HG02610 (cell line): ENCODE data around the gene COL4A1.

Experiments
- ATAC-seq: cut with Tn5 transposase; IDR thresholded peaks from one replicate; pipeline ENCODE4 v1.9.1; 2021; ENCODE audit warnings: mild to moderate bottlenecking, moderate library complexity; ENCODE audit not compliant: unreplicated experiment

The COL4A1 gene

DNA sequence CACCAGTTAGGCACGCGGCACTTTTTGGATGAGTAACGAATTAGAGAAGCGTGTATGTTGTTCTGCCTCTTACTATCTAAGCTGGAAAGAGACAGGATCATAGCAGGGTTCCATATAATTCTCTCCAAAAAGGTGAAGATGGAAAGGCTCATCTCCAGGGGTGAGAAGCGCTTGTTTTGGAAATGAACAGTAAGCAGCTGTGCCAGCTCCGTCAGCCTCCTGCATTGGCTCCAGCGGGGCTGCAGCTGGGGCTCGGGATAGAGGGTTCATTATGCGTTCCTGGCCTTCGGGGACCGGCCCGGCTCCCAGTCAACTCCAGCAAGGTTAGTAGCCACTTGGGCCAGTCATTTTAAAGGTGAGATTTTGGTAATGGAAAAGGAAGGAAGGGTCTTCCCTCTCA is 155.5 kb downstream of the COL4A1 start:
- no peak for ATAC-seq

DNA sequence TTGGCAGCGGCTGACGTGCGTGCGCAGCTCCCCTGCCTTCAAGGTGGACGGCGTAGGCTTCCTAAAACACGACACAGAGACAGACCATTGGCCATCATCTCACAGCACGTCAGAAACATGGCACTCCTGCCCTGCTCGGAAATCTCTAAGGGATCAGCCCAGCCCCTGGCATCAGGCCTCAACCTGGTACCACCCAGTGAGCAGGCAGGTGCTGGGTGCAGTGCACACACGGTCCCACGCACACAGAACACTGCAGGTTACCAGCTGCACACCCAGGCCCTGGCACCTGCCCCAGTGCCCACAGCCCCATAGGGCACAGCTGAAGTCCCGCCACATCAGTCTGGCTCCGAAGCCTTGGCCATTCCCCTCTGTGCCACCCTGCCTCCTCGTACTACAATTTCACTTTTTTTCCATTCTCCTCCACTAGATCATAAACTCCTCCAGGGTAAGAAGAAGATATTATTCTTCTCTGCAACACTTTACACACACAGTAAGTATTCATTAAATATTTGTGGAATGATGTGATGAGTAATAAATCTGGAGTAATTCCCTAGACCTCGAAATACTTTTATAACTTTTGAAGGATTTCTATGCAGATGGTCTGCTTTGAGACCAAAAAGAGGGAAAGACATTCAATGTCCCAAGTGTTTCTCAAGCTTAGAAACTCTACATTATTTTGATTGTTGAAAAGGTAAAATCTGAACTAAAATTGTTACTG is 156.4 kb downstream of the COL4A1 start:
- no peak for ATAC-seq

DNA sequence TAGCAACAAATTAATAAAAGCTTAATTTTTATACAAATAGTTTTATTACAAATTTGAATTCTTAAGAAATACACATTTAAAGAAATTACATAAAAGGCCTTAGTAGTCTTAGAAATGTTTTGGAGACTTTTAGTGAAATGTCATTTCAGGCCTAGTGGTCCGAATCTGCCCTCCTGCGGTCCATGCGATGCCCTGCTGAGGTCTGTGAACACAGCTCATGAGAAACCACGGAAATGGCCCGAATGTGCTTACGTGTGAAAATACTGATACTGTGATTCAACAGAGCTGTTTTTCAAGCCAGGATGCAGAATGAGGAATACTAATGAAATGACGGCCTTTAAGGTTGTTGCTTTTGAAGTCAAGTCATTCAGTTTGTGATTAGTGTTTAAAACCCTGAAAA is 157.9 kb downstream of the COL4A1 start:
- no peak for ATAC-seq

DNA sequence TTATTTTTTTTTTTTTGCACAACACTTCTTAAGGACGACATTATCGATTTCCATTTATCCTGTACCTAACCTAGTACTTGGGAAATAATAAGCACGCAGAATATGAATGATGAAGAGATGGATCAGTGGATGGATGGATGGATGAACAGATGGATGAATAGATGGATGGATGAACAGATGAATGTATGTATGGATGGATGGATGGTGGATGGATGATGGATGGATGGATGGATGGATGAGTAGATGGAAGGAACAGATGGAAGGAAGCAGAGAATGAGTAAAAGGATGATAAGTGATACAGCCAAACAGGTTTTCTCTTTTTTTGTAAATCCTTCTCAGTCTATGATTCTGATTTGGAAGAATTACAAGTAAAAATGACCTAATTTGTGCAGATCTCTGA is 166.9 kb downstream of the COL4A1 start:
- ATAC-seq, result no peak

DNA sequence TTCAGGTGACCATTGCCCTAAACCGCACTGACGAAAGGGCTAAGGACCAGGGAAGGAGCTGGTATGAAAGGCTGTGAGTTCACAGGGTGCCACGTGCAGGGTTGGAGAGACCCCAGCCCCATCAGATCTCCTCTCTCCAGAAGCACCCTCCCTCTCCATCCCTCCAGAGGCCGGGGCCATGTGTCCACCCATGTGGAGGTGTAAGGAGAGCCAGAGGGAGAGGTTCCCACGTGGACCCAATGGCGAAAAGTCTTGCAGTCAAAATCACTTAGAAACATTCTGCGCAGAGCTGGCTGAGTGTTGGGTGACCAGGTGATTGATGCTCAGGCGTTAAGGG is 168.3 kb downstream of the COL4A1 start:
- ATAC-seq, result no peak

DNA sequence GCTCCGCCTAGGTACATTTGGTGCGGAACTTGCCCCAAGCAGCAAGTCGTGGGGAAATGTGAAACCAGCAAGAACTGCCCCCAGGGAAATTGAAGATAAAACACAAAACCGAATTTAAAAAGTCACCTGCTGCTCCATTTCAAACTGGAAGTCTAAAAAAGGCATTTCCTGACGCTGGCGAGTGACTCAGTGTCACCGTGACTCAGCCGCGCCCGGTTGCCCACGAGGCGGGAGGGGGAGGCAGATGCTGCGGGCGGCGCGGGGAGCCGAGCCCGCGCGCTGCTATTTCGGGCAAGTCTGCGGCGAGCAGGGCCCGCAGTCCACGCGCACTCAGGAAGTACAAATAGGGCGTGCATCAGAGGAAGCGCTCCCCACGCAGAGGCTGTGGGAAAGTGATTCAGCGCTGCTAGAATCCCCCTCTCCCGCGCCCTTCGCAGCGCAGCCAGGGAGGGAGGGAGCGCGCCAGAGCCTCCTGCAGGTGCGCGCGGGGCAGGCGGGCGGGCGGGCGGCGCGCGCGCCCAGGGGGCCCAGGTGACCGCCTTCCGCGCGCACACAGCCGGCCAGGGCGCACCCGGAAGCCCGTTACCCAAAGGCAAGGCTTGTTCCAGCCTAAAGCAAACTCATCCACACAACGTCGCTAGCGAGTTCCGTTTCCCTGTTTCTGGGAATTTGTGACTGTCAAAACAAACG is 168.8 kb downstream of the COL4A1 start:
- ATAC-seq, result peak; percentile 62

DNA sequence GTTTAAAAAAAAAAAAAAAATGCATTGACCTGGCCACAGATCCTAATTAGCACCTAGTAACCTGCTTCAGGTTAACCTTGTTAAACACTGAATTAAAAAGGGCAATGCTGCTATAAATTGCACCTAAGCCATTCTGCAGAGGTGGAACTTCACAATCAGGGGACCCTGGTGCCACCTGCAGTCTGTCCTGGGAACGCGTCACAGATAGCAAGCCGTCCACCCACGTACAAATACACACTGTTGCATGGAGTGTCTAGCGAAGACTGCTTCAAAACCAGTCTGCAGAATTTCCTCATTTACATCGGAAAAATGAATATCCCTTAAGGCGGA is 169.3 kb downstream of the COL4A1 start:
- ATAC-seq, result peak; percentile 71

DNA sequence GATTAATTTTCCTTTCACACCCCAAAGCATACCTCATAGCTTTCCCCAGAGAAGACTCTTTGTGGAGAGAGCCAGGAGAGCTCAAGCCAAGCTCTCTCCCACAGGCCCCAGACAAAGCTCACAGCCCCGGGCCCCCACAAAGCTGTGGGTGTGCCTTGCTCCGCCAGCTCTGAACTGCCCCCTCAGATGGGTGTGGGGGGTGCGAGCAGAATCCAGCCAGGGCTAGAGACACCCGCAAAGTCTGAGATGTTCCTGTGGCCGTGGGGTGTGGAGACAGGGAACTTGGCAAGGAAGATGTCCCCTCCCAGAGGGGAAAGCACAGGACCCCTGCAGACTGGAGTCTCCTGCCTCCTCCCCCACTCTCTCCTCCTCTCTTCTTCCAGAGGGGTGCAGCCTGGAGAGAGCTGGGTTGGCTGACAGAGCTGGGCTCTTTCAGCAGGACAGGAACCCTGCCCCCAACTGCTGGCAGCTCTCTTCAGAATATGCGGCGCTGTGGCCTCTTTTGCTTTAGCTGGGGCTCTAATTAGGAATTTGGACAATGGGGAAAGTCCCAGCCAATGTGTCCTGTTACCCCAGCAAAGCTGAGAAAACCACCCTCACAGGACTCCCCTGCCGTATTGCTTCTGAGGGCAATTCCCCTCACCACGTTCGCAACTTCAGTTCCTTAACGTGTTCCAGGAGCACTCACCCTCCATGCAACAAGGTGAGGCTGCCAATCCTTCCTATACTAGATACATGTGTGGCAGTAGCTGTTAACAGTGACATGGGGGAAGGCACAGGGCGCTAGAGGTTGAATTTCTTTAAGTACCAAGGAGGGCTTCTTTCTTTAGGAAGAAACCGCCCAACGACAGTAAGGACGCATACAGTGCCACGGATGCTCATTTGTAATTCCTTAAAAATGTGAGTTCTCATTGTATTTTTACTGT is 170.0 kb downstream of the COL4A1 start:
- no peak for ATAC-seq

DNA sequence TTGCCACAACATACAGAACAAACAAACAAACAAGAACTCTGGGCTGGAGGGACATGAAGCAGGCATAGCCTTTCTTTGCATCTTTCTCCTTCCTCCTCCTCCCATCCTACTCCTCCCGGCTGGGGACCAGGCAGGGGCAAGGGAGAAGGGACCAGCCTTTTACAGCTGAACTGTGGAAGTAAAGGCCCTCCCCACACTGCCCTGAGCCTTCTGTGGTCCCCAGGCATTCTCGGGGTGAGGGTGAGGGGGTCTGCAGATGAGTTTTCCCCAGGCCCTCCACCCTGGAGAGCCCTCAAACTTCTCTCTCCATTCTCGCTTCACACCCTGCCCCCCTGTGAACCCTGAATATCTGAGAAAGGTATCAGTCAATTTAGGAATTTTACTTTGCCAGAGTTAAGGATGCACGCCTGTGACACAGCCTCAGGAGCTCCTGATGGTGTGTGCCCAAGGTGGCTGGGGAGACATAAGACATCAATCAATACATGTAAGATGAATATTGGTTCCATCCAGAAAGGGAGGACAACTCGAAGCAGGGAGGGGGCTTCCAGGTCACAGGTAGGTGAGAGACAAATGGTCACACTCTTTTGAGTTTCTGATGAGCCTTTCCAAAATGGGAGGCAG is 170.9 kb downstream of the COL4A1 start:
- ATAC-seq, result no peak

DNA sequence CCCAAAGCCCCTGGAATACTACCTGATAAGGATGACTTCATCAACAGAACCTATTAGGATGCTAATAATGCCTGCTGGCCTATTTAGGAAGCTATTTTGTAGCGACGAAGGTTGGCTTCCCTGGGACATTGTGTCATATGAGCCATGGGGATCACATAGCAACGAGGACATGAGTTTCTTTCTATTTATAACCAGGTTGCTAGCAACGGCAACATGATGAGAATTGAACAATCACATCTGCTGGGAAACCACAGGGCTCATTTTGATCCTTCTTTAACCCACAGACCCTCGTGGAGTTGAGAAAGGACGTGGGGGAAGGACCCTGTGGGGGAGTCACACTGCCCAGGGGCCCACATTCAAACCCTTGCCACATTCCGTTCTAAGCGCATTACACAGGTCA is 172.2 kb downstream of the COL4A1 start:
- ATAC-seq, result no peak

DNA sequence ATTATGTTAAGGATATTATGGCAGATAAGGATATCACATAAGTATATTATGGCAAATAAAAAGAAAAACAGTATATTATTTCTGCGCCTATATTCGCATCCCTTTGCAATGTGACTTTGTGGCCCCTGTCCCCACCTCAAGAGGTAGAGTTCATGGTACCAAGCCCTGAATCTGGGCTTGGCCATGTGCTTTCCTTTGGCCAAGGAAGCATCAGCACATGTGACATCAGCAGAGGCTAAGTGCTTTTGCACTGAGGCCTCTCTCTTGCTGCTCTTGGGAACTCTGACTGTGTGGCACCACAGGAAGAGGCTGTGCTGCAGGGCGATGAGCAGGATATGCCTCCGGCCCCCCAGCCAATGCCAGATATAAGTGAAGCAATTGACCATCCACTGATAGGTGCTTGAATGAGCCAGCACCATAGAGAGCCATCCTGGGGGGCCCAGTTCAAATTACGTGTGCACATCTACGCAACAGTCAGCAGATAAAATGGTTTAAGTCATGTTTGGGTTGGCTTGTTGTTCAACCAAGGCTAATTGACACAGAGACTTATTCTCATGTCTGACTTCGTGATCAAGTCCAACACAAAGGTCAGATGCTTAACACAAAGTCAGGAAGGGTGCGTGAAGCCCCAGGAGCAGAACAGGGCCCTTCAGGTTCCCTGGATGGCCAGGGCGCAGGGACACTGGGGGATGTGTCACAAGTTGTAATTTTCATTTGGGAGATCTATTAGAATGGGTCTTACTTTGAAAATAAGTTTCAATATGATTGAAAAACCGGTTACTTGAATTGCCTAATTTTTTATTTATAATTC is 173.3 kb downstream of the COL4A1 start:
- no peak for ATAC-seq

DNA sequence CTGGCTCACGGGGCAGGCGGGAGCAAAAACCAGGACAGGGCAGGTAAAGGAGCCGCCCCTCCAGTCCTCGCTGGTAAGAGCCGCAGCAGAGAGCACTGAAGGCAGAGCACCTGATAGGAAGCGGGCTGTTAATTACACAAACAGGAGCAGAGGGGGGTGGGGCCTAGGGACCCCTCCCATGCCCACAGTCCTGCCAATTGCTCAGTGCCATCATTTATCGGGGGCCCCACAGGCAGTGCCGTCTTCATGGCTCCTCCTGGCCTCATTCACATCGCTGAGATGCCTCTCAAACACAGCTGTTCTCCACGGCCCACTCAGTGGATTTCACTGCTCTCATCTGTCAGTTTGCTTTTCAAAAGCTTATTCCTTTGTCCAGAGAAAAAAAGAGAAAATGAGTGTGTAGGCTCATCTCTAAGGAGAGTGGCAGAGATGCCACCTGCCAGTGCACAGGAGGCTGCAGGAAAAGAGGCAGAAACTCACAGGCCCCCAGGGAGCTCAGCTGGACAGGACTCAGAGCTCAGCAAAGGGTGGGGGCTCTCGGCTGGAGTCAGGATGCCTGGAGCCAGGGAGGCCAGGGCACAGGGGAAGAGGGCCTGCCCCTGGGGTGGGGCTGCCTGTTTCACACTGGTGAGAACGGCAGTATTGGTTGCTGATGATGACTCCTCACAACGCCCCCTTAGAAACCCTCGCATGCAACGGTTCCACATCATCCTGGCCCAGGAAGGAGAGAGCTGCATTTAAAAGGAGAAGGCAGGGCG is 174.6 kb downstream of the COL4A1 start:
- no peak for ATAC-seq

DNA sequence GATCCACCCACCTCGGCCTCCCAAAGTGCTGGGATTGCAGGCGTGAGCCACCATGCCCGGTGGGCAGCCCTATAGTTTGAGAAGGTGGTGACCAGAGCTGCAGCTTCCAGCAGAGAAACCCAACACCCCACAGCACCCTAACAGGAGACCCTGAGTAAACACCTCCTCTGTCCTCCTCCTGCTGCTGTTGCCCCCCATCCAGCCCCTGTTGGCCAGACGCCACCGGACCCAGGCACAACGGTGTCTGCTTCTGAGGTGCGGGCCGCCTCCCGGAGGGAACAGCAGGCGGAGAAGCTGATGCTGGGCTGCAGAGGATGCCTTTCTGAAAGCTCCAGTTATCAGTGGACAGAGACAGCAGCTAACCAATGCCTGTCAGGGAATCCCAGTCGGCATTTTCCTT is 175.5 kb downstream of the COL4A1 start:
- ATAC-seq, result no peak

DNA sequence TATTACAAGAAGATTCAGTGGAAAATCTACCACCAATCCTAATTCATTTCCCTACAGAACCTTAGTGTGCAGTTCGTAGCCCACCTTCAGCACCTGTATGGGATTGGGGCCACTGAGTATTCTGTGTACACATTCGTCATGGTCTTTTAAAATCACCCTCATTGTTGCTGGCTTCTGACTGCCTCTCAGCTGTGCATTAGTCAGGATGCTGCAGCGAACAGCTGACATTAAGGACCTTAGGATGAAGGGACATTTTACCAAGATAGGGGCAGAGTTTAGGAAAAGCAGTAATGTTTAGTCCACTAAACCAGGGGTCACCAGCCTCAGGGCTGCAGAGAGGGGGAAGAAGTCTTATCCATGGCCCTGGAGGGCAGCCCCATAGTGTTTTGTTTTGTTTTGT is 176.5 kb downstream of the COL4A1 start:
- ATAC-seq, result no peak

DNA sequence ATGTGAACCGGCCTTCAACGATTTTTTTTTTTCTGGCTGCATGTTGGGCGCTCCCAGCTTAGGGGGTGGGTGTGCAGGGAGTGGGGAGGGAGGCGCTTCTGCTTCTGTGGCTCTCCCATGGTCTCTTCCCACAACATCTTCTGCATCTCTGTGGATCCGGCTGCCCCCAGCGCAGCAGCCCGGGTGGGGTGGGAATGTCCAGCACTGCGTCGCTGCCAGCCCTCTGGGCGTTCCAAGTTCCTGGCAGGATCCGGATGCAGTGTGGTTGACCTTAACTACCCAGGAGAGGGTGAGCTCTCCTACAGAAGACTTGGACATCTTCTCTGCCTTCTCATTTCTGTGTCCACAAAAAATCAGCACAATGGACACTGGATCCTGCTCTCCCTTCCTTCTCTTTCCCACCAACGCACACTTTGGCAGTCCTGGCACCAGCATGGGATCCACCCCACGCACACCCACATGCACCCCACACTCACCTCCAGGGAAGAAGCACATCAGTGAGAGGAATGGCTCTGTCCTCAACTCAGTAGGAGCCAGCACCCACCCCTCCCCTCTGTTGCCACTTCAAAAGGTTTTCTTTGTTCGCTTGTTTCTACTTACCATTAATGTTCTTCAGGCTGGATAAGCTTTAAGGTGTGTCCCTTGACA is 177.3 kb downstream of the COL4A1 start:
- no peak for ATAC-seq

DNA sequence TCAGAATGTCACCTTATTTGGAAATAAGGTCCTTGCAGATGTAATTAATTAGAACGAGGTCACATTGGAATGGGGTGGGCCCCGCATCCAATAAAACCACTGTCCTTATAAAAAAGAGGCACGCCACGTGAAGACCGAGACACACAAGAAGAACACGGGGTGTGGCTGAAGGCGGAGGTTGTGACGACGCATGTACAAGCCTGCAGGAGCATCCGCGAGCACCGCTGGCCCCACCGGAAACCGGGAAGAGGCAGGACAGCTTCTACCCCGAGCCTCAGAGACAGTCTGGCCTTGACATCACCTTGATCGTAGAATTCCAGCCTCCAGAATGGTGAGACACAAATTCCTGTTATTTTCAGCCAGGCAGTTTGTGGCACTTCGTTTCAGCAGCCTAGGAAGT is 177.9 kb downstream of the COL4A1 start:
- no peak for ATAC-seq

DNA sequence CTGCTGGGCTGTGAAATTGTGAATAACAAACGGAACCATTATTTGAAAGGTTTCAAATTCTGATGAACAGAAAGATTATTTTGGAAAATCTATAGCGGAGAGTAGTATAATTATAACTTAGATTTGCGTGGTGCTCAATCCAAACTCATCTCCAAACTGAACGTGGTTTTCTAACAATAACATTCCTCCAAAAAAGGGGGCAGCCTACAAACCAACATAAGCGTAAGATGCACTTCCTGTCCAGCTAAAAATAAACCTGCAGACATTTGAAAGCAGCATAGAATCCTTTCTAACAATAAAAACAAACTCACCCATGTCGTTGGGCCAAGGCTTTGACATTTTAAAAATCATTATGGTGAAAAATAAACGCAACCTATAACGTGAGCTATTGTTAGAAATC is 178.4 kb downstream of the COL4A1 start:
- ATAC-seq, result no peak

DNA sequence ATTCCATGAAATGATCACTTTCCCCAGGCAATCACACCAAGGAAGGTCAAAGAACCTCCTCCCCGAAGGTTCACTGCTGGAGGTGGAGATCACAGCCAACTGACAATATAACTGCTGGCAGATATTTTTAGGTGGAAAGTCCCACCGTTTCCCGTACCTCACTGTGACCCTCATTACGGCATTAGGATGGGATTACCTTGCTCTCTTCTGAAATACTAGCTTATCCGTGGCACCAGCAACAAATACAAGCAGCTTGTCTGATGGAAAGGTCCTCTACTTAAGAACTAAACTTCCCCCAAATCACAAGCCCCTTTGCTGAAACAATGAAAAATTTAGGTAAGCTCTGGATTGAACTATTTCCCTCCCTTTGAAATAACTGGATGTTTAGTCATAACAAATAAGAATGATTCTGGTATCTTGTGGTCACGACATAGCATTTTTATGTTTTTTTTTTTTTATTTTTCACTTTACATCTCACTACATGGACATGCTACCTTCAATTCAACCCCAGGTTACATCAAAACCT is 178.9 kb downstream of the COL4A1 start:
- no peak for ATAC-seq

DNA sequence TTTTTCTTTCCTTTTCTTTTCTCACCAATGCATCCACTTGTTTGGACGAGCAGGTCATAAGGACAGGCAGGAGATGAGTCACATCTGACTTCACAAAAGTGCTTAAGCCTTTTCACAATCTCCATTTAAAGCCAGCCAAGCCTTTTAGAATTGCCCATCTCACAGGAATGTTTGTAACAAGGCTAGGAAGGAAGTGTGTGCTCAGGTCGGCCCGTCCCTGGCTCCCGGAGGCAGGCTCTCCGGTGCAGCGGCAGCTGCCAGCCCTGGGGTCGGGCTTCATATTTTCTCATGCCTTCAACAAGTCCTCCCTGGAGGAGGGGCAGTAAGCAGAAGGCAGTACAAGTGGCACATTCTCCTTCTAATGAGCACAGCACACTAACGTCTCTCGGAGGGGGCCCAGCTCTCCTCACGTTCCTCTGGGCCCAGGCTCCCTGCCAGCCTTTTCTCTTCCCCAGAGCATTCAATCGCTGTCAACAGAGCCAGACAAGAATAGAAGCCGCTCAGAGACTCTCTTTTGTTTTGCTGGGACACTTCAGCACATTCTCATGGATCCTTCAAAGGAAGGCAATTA is 180.5 kb downstream of the COL4A1 start:
- no peak for ATAC-seq
